Upper lobe of right lung (tissue), 1 donor: ENCODE measurements around the gene C17orf75. TPM values are rescaled to one million over a fixed set of nuclear protein-coding genes. Genes with fewer than 3 reads are reported as not detected.

ENCODE experiments used
- ATAC-seq: fragments of 200-7000 bp; cut with Tn5 transposase; one replicate; pipeline ENCODE4 v1.9.1; 2020; ENCODE audit warnings: mild to moderate bottlenecking, moderate library complexity
- DNase-seq: peaks from one replicate; pipeline ENCODE4 v3.0.0-alpha.2; 2020
- H3K27ac ChIP-seq: fragments of 200-600 bp; one replicate; pipeline ENCODE4 v1.8.0; 2022
- H3K27me3 ChIP-seq: fragments of 200-600 bp; one replicate; pipeline ENCODE4 v1.8.0; 2022; ENCODE audit warnings: mild to moderate bottlenecking
- H3K36me3 ChIP-seq: fragments of 200-600 bp; one replicate; pipeline ENCODE4 v1.8.0; 2022
- H3K4me1 ChIP-seq: fragments of 200-600 bp; one replicate; pipeline ENCODE4 v1.8.0; 2022
- H3K4me3 ChIP-seq: fragments of 200-600 bp; one replicate; pipeline ENCODE4 v1.8.0; 2022; ENCODE audit warnings: mild to moderate bottlenecking
- H3K9me3 ChIP-seq: fragments of 200-600 bp; one replicate; pipeline ENCODE4 v1.8.0; 2022
- intact Hi-C: fragments of 100-400 bp; cut with DNase I; formaldehyde crosslinking; loops from one replicate; pipeline ENCODE4 v1.11.0; 2022
- total RNA-seq: library from RNA; stranded (reverse); fragmentation: NEBNext Ultra II Directional; extraction: Animal tissue kit (Norgen Biotek cat#: 25700); gene quantifications from one replicate; pipeline ENCODE4 v1.2.1, GENCODE V29; 2021
- TF ChIP-seq, protein P1 (sequence below): fragments of 200-600 bp; IDR thresholded peaks from one replicate; pipeline ENCODE4 v1.8.0; 2022; ENCODE audit warnings: antibody characterized with exemption
- donor health status: DM: no; HTN: yes; CAD: no; lungs with severe emphysema.

The C17orf75 gene
- total RNA-seq, 1 donor from 2014 or later = 14.2 TPM

DNA sequence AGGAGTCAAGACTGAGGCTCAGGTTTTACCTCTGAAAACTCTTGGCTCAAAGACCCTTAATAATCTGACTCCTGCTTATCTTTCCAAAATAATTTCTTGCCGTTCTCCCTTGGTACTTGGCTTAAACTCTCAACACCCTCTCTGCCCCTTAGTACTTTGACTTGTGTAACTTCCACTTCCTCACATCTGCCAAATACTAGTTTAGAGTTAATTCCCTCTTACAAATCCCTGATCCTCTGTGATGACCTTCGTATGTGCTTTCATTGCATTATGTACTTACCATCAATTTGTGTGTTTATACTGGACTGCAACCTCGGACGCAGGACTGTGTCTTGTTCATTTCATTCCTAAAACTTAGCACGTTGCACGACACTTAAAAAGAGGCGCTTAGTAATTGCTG lies 43.1 kb upstream of the C17orf75 start:
- TF ChIP-seq, protein P1, sequence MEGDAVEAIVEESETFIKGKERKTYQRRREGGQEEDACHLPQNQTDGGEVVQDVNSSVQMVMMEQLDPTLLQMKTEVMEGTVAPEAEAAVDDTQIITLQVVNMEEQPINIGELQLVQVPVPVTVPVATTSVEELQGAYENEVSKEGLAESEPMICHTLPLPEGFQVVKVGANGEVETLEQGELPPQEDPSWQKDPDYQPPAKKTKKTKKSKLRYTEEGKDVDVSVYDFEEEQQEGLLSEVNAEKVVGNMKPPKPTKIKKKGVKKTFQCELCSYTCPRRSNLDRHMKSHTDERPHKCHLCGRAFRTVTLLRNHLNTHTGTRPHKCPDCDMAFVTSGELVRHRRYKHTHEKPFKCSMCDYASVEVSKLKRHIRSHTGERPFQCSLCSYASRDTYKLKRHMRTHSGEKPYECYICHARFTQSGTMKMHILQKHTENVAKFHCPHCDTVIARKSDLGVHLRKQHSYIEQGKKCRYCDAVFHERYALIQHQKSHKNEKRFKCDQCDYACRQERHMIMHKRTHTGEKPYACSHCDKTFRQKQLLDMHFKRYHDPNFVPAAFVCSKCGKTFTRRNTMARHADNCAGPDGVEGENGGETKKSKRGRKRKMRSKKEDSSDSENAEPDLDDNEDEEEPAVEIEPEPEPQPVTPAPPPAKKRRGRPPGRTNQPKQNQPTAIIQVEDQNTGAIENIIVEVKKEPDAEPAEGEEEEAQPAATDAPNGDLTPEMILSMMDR = no peak
- ATAC-seq (no peak), DNase-seq (no peak)
- Histone ChIP-seq H3K4me1 (no peaks in the 10 kb centered on the region), H3K27ac (no peak overlapping the region), H3K27me3 (no peaks in the 10 kb centered on the region), H3K9me3 (no peaks in the 10 kb centered on the region), H3K4me3 (no peak overlapping the region), H3K36me3 (peaks cover 32% of the 10 kb centered on the region)
- intact Hi-C loops = no loop called here

DNA sequence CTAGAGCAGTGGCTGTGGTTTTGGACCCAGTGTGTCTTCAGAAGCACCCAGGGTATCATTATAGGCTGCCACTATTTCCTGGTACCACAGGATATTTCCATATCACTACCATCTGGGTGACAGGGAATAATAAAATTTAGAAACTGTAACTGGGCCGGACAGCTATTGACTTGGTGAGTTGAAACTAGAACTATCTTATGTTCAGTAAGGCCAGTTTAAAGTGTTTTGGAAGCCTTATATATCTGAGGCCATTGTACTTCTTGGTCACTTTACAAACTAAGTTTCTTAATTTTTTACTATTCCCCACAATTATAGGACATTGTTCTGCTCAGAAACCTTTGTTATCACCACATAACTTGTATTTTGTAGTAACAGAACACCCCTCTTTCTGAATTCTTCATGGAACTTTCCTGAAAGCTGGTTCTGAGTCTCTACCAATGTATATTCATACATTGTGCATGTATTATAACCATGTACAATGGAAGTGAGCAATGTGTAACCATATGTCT lies 42.0 kb upstream of the C17orf75 start:
- intact Hi-C loops = no loop called here
- no peaks in the 10 kb centered on the region for H3K27me3 ChIP-seq
- no peaks in the 10 kb centered on the region for H3K9me3 ChIP-seq
- H3K4me1 ChIP-seq = no peaks in the 10 kb centered on the region
- TF ChIP-seq, protein P1 = no peak
- H3K36me3 ChIP-seq = peaks cover 36% of the 10 kb centered on the region
- DNase-seq = no peak
- no peak overlapping the region for H3K4me3 ChIP-seq
- no peak overlapping the region for H3K27ac ChIP-seq
- no peak for ATAC-seq

DNA sequence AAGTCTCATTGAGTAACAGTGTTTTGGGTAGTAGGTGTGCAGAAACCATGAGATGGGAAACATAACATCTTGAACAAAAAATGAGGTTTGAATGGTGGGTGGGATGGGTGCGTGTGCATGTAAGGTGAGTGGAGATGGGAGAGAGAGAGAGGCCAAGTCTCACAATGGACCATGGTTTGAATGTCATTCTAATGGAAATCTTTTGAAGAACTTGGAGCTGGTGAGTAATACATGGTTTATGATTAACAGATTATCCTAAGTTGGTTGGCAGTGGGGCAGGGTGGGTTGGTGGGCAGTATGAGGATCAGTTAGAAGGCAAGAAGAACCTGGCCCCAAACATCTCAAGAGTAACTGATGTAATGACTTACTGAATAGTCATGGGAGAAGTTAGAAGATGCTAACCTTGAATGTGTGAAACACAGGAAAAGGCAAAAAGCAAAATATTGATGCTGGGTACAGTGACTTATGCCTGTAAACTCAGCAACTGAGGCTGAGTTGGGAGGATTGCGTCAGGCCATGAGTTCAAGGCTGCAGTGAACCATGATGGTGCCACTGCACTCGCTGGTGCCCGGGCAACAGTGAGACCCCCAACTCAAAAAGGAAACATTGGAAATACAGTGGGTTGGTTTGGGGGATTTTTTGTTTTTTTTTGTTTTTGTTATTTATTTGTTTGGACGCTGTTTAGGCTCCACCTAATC lies 40.7 kb upstream of the C17orf75 start:
- Histone ChIP-seq H3K27me3 (no peaks in the 10 kb centered on the region), H3K27ac (no peak overlapping the region), H3K9me3 (no peaks in the 10 kb centered on the region), H3K4me3 (no peak overlapping the region), H3K36me3 (peaks cover 46% of the 10 kb centered on the region), H3K4me1 (no peaks in the 10 kb centered on the region)
- TF ChIP-seq, protein P1 = no peak
- ATAC-seq (no peak), DNase-seq (no peak)
- intact Hi-C loops = no loop called here

DNA sequence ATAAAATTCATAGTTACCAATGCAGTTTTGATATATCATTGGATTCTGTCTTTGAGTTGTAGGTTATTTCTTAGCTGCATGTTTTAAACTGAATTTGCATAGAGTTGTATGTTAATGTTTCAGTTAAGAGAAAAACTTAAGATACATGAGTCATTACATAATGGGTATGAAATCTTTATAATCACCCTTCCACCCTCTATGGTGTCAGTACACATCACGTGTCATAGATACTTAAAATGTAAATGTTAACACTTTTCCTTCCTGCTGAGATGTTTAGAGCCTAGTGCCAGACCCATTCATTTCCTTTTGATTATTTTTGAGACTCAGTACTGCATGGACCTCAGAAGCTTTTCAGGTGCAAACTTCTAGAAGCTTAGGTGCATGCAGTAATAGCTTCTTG lies 28.5 kb upstream of the C17orf75 start:
- Histone ChIP-seq H3K36me3 (peaks cover 100% of the 10 kb centered on the region), H3K9me3 (no peaks in the 10 kb centered on the region), H3K27me3 (no peaks in the 10 kb centered on the region), H3K4me3 (no peak overlapping the region), H3K4me1 (no peaks in the 10 kb centered on the region), H3K27ac (no peak overlapping the region)
- ATAC-seq = no peak
- DNase-seq = no peak
- TF ChIP-seq, protein P1 = no peak
- intact Hi-C loops = no loop called here

DNA sequence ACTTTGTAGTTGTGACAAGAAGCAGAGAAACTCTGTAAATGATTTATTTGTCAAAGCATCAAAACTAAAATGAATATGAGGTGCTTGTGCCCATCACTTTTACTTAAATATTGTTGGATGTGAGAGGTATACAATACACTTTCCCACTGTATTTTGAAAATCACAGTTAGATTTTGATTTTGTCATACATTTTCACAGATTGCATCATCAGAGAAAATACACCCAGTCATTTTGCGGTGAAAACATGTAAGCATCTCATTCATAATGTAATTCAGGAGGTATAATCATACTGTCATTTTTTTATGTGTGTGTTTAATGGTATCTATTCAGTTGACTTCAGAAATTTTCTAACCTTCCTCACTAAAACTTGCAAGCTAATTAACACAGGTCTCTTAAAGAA lies 19.3 kb upstream of the C17orf75 start:
- H3K9me3 ChIP-seq = no peaks in the 10 kb centered on the region
- DNase-seq = no peak
- H3K27ac ChIP-seq = no peak overlapping the region
- H3K27me3 ChIP-seq = no peaks in the 10 kb centered on the region
- peaks cover 99% of the 10 kb centered on the region for H3K36me3 ChIP-seq
- H3K4me1 ChIP-seq = peaks cover 14% of the 10 kb centered on the region
- H3K4me3 ChIP-seq = no peak overlapping the region
- intact Hi-C loops = no loop called here
- ATAC-seq = no peak
- TF ChIP-seq, protein P1 = no peak
